Effector memory CD8-positive, alpha-beta T cell (primary cell): ENCODE data around the gene SLC46A3.
A peak's percentile ranks its signal among the peaks of the same experiment; 100 is the strongest.

Experiments
- ATAC-seq: fragments of 150-1000 bp; cut with Tn5 transposase; replicated peaks from 2 replicates; pipeline ENCODE4 v1.10.0; 2021; ENCODE audit warnings: mild to moderate bottlenecking, moderate library complexity
- DNase-seq, 3 experiments: peaks; one replicate each; pipeline ENCODE4 v3.0.0; 2021
- H3K27ac Mint-ChIP-seq, 2 donors: one replicate each; pipeline ENCODE4 v1.8.0; 2022; ENCODE audit warnings: mild to moderate bottlenecking in 2 of 2, mixed read lengths in 2 of 2, moderate library complexity in 2 of 2
- H3K27me3 Mint-ChIP-seq, 2 donors: one replicate each; pipeline ENCODE4 v1.8.0; 2022; ENCODE audit warnings: mixed read lengths in 2 of 2
- H3K36me3 Mint-ChIP-seq: one replicate; pipeline ENCODE4 v1.8.0; 2022; ENCODE audit warnings: mild to moderate bottlenecking, moderate library complexity, mixed read lengths; ENCODE audit not compliant: insufficient read depth
- H3K4me1 Mint-ChIP-seq, 2 donors: one replicate each; pipeline ENCODE4 v1.8.0; 2022; ENCODE audit warnings: low read depth in 2 of 2, mixed read lengths in 2 of 2
- H3K4me3 Mint-ChIP-seq, 2 donors: one replicate each; pipeline ENCODE4 v1.8.0; 2022; ENCODE audit warnings: mild to moderate bottlenecking in 2 of 2, mixed read lengths in 2 of 2, moderate library complexity in 2 of 2
- H3K9me3 Mint-ChIP-seq, 2 donors: one replicate each; pipeline ENCODE4 v1.8.0; 2022; ENCODE audit warnings: mixed read lengths in 2 of 2
- total RNA-seq, 9 experiments: gene quantifications; one replicate each; lab custom pipeline; 2026; lab: John Stamatoyannopoulos, UW

The SLC46A3 gene
- total RNA-seq = 7.4 to 40.5 (median 11.6) reads per million in 9 experiments

- Mint-ChIP-seq H3K4me1 (peaks cover 17 to 27% of the 10 kb centered on the region in 2 donors), H3K36me3 (peaks cover 35% of the 10 kb centered on the region), H3K27ac (peak within 1 kb of the TSS; percentile 93 to 96), H3K27me3 (peaks cover 0 to under 1% of the 10 kb centered on the region in 2 donors), H3K9me3 (no peaks in the 10 kb centered on the region), H3K4me3 (peak within 1 kb of the TSS; percentile 92 to 99)
- ATAC-seq (peak; percentile 97), DNase-seq (peak; percentile 94 to 95 (median 94))
Measured at GRCh38 chr13:28718543-28719226, at the start of gene SLC46A3. SLC46A3 (minus strand) TSS chr13:28718970; CDS start chr13:28717998, 972 bp downstream.

- Mint-ChIP-seq H3K27me3 (peaks cover 12 to 20% of the 10 kb centered on the region in 2 donors), H3K4me3 (no peak overlapping the region), H3K4me1 (no peaks in the 10 kb centered on the region), H3K36me3 (no peaks in the 10 kb centered on the region), H3K9me3 (peaks cover 2 to 5% of the 10 kb centered on the region in 2 donors), H3K27ac (no peak overlapping the region)
- DNase-seq (no peak), ATAC-seq (no peak)
Measured at GRCh38 chr13:28763887-28764286, 45.1 kb upstream of the SLC46A3 start.

- Mint-ChIP-seq H3K9me3 (peaks cover 0 to 7% of the 10 kb centered on the region in 2 donors), H3K27me3 (peaks cover 17 to 20% of the 10 kb centered on the region in 2 donors), H3K36me3 (no peaks in the 10 kb centered on the region), H3K27ac (no peak overlapping the region), H3K4me3 (no peak overlapping the region), H3K4me1 (no peaks in the 10 kb centered on the region)
- no peak for ATAC-seq
- DNase-seq = no peak
Measured at GRCh38 chr13:28761586-28761985, 42.8 kb upstream of the SLC46A3 start.

- Mint-ChIP-seq H3K27ac (peak overlapping the region in 1 of 2 donors; percentile 55), H3K27me3 (peaks cover 0 to 26% of the 10 kb centered on the region in 2 donors), H3K9me3 (peaks cover 2 to 7% of the 10 kb centered on the region in 2 donors), H3K36me3 (no peaks in the 10 kb centered on the region), H3K4me1 (peaks cover 6 to 7% of the 10 kb centered on the region in 2 donors), H3K4me3 (peak overlapping the region in 1 of 2 donors; percentile 70)
- ATAC-seq (no peak), DNase-seq (no peak)
Measured at GRCh38 chr13:28755546-28755870, 36.7 kb upstream of the SLC46A3 start.

- Mint-ChIP-seq H3K27me3 (peaks cover under 1 to 26% of the 10 kb centered on the region in 2 donors), H3K9me3 (peaks cover 2 to 7% of the 10 kb centered on the region in 2 donors), H3K36me3 (no peaks in the 10 kb centered on the region), H3K4me1 (peaks cover 6 to 7% of the 10 kb centered on the region in 2 donors), H3K4me3 (peak overlapping the region; percentile 58 to 70), H3K27ac (peak overlapping the region in 1 of 2 donors; percentile 55)
- DNase-seq = no peak
- no peak for ATAC-seq
Measured at GRCh38 chr13:28754698-28755545, 36.2 kb upstream of the SLC46A3 start.

- Mint-ChIP-seq H3K27ac (no peak overlapping the region), H3K4me1 (peaks cover 6 to 7% of the 10 kb centered on the region in 2 donors), H3K36me3 (no peaks in the 10 kb centered on the region), H3K9me3 (peaks cover 2 to 3% of the 10 kb centered on the region in 2 donors), H3K27me3 (peaks cover 10 to 35% of the 10 kb centered on the region in 2 donors), H3K4me3 (peak overlapping the region in 1 of 2 donors; percentile 28)
- ATAC-seq (no peak), DNase-seq (no peak)
Measured at GRCh38 chr13:28753946-28754345, 35.2 kb upstream of the SLC46A3 start.

- peaks cover 0 to 2% of the 10 kb centered on the region in 2 donors for H3K9me3 Mint-ChIP-seq
- H3K4me3 Mint-ChIP-seq = no peak overlapping the region
- no peak for ATAC-seq
- DNase-seq = no peak
- peak overlapping the region in 1 of 2 donors; percentile 80 for H3K27ac Mint-ChIP-seq
- peaks cover 6 to 7% of the 10 kb centered on the region in 2 donors for H3K4me1 Mint-ChIP-seq
- peaks cover 10 to 37% of the 10 kb centered on the region in 2 donors for H3K27me3 Mint-ChIP-seq
- no peaks in the 10 kb centered on the region for H3K36me3 Mint-ChIP-seq
Measured at GRCh38 chr13:28753208-28753892, 34.6 kb upstream of the SLC46A3 start.

GRCh38 chr13:28751175-28751960 is 32.6 kb upstream of the SLC46A3 start:
- Mint-ChIP-seq H3K9me3 (peaks cover 0 to 2% of the 10 kb centered on the region in 2 donors), H3K27ac (no peak overlapping the region), H3K4me3 (no peak overlapping the region), H3K36me3 (no peaks in the 10 kb centered on the region), H3K4me1 (peaks cover 6 to 7% of the 10 kb centered on the region in 2 donors), H3K27me3 (peaks cover 10 to 33% of the 10 kb centered on the region in 2 donors)
- no peak for ATAC-seq
- no peak for DNase-seq

- Mint-ChIP-seq H3K27me3 (peaks cover 19 to 42% of the 10 kb centered on the region in 2 donors), H3K9me3 (peaks cover 0 to 2% of the 10 kb centered on the region in 2 donors), H3K36me3 (no peaks in the 10 kb centered on the region), H3K4me3 (no peak overlapping the region), H3K27ac (no peak overlapping the region), H3K4me1 (peaks cover 5 to 7% of the 10 kb centered on the region in 2 donors)
- ATAC-seq = no peak
- DNase-seq = no peak
Measured at GRCh38 chr13:28750187-28751045, 31.6 kb upstream of the SLC46A3 start.

GRCh38 chr13:28747851-28748250 is 29.1 kb upstream of the SLC46A3 start:
- Mint-ChIP-seq H3K36me3 (no peaks in the 10 kb centered on the region), H3K9me3 (no peaks in the 10 kb centered on the region), H3K27me3 (peaks cover 36% of the 10 kb centered on the region in 2 donors), H3K4me3 (no peak overlapping the region), H3K4me1 (peaks cover 0 to 2% of the 10 kb centered on the region in 2 donors), H3K27ac (no peak overlapping the region)
- DNase-seq (no peak), ATAC-seq (no peak)

GRCh38 chr13:28746287-28746612 is 27.5 kb upstream of the SLC46A3 start:
- H3K4me3 Mint-ChIP-seq = no peak overlapping the region
- no peaks in the 10 kb centered on the region for H3K36me3 Mint-ChIP-seq
- H3K9me3 Mint-ChIP-seq = no peaks in the 10 kb centered on the region
- peaks cover 40 to 43% of the 10 kb centered on the region in 2 donors for H3K27me3 Mint-ChIP-seq
- no peak for ATAC-seq
- H3K27ac Mint-ChIP-seq = no peak overlapping the region
- DNase-seq = no peak
- H3K4me1 Mint-ChIP-seq = peaks cover 0 to 2% of the 10 kb centered on the region in 2 donors

GRCh38 chr13:28744656-28745055 is 25.9 kb upstream of the SLC46A3 start:
- Mint-ChIP-seq H3K9me3 (no peaks in the 10 kb centered on the region), H3K4me3 (no peak overlapping the region), H3K36me3 (no peaks in the 10 kb centered on the region), H3K27me3 (peaks cover 33 to 39% of the 10 kb centered on the region in 2 donors), H3K4me1 (no peaks in the 10 kb centered on the region), H3K27ac (no peak overlapping the region)
- no peak for ATAC-seq
- DNase-seq = no peak
